Parathyroid adenoma (tissue), 2 donors: ENCODE measurements around the gene GNAI2.
"Not testable (repeated sequence)": the region's sequence is repeated elsewhere in the genome, so short reads cannot be mapped to it uniquely, and the experiment has no call there.

Experiments
- H2AFZ ChIP-seq: fragments of 300-600 bp; sonication (generic); one replicate; pipeline ENCODE4 v1.7.0; 2017; ENCODE audit warnings: antibody characterized with exemption, mild to moderate bottlenecking
- H3K27ac ChIP-seq: fragments of 300-600 bp; sonication (generic); one replicate; pipeline ENCODE4 v1.7.0; 2017
- H3K27me3 ChIP-seq: fragments of 300-600 bp; sonication (generic); one replicate; pipeline ENCODE4 v1.7.0; 2017; ENCODE audit warnings: low read length; ENCODE audit not compliant: control insufficient read depth, insufficient read depth
- H3K36me3 ChIP-seq: fragments of 300-600 bp; sonication (generic); one replicate; pipeline ENCODE4 v1.7.0; 2017; ENCODE audit warnings: low read length; ENCODE audit not compliant: control insufficient read depth, insufficient read depth
- H3K4me1 ChIP-seq: fragments of 300-600 bp; sonication (generic); one replicate; pipeline ENCODE4 v1.7.0; 2017; ENCODE audit warnings: control low read depth
- H3K4me2 ChIP-seq: fragments of 300-600 bp; sonication (generic); one replicate; pipeline ENCODE4 v1.7.0; 2017; ENCODE audit warnings: low read length
- H3K4me3 ChIP-seq: fragments of 300-600 bp; sonication (generic); one replicate; pipeline ENCODE4 v1.7.0; 2017; ENCODE audit warnings: low read depth, low read length
- H3K79me2 ChIP-seq: fragments of 300-600 bp; sonication (generic); one replicate; pipeline ENCODE4 v1.7.0; 2017; ENCODE audit warnings: control low read depth
- H3K9ac ChIP-seq: fragments of 300-600 bp; sonication (generic); one replicate; pipeline ENCODE4 v1.7.0; 2017; ENCODE audit warnings: mild to moderate bottlenecking
- H3K9me3 ChIP-seq: fragments of 300-600 bp; sonication (generic); one replicate; pipeline ENCODE4 v1.7.0; 2017; ENCODE audit warnings: low read length; ENCODE audit not compliant: control insufficient read depth
- TF ChIP-seq, protein P1 (sequence below): fragments of 300-600 bp; sonication (generic); IDR thresholded peaks from one replicate; pipeline ENCODE4 v1.7.0; 2017; ENCODE audit warnings: antibody characterized with exemption, mild to moderate bottlenecking
- donor health status: primary hyperparathyroidism.

The GNAI2 gene

GRCh38 chr3:50222169-50222528, 13.9 kb upstream of the GNAI2 start:
- H3K4me2 ChIP-seq = no peak overlapping the region
- TF ChIP-seq, protein P1, sequence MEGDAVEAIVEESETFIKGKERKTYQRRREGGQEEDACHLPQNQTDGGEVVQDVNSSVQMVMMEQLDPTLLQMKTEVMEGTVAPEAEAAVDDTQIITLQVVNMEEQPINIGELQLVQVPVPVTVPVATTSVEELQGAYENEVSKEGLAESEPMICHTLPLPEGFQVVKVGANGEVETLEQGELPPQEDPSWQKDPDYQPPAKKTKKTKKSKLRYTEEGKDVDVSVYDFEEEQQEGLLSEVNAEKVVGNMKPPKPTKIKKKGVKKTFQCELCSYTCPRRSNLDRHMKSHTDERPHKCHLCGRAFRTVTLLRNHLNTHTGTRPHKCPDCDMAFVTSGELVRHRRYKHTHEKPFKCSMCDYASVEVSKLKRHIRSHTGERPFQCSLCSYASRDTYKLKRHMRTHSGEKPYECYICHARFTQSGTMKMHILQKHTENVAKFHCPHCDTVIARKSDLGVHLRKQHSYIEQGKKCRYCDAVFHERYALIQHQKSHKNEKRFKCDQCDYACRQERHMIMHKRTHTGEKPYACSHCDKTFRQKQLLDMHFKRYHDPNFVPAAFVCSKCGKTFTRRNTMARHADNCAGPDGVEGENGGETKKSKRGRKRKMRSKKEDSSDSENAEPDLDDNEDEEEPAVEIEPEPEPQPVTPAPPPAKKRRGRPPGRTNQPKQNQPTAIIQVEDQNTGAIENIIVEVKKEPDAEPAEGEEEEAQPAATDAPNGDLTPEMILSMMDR = no peak

DNA sequence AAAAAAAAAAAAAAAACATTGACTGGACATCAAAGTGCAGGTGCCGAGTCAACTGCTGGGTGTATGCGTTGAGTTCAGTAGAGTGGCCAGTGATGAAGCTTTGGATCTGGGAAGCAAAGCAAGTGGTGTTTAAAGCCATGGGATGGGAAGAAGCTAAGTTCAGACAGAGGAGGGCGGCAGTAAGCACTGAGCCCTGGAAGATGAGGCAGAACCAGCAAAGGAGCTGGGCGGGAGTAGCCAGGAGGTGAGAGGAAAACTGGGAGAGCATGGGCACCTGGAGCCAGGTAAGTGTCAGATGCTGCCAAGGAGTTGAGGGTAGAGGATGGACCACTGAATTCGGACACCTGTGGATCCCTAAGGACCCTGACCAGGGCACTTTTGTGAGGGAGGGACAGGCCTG, 11.4 kb upstream of the GNAI2 start:
- Histone ChIP-seq H3K9me3 (no peaks in the 10 kb centered on the region), H3K36me3 (no peaks in the 10 kb centered on the region), H3K4me1 (peaks cover 10% of the 10 kb centered on the region), H3K79me2 (no peaks in the 10 kb centered on the region), H3K27me3 (no peaks in the 10 kb centered on the region), H2AFZ (no peak overlapping the region), H3K9ac (no peak overlapping the region), H3K27ac (no peak overlapping the region), H3K4me3 (no peak overlapping the region), H3K4me2 (no peak overlapping the region)
- TF ChIP-seq, protein P1 = no peak

More at GRCh38 chr3:50222169-50222528, 13.9 kb upstream of the GNAI2 start:
- Histone ChIP-seq H3K9me3 (no peaks in the 10 kb centered on the region), H3K27ac (no peak overlapping the region), H3K4me3 (no peak overlapping the region), H3K4me1 (peaks cover 5% of the 10 kb centered on the region), H3K79me2 (no peaks in the 10 kb centered on the region), H3K9ac (no peak overlapping the region), H3K27me3 (no peaks in the 10 kb centered on the region), H2AFZ (no peak overlapping the region), H3K36me3 (no peaks in the 10 kb centered on the region)

GRCh38 chr3:50226888-50227389, 9.1 kb upstream of the GNAI2 start:
- Histone ChIP-seq H2AFZ (peak overlapping the region; percentile 84), H3K27ac (peak overlapping the region; percentile 52), H3K9ac (no peak overlapping the region), H3K4me1 (peaks cover 10% of the 10 kb centered on the region), H3K27me3 (no peaks in the 10 kb centered on the region), H3K36me3 (no peaks in the 10 kb centered on the region), H3K79me2 (no peaks in the 10 kb centered on the region), H3K9me3 (no peaks in the 10 kb centered on the region), H3K4me3 (peak overlapping the region; percentile 72), H3K4me2 (peak overlapping the region; percentile 68)
- TF ChIP-seq, protein P1 = no peak

GRCh38 chr3:50227390-50228183, 8.4 kb upstream of the GNAI2 start:
- H3K4me3 ChIP-seq = peak overlapping the region; percentile 72

GRCh38 chr3:50228184-50228763, 7.7 kb upstream of the GNAI2 start:
- H3K9ac ChIP-seq, H3K9me3 ChIP-seq, H3K36me3 ChIP-seq, H3K79me2 ChIP-seq, H3K27me3 ChIP-seq: not testable (repeated sequence)
- Histone ChIP-seq H3K4me1 (peaks cover 10% of the 10 kb centered on the region), H3K27ac (peak overlapping the region; percentile 80), H3K4me3 (peak overlapping the region; percentile 72), H2AFZ (peak overlapping the region; percentile 84), H3K4me2 (peak overlapping the region; percentile 97)

More at GRCh38 chr3:50227390-50228183, 8.4 kb upstream of the GNAI2 start:
- Histone ChIP-seq H2AFZ (peak overlapping the region; percentile 84), H3K27ac (peak overlapping the region; percentile 80), H3K27me3 (no peaks in the 10 kb centered on the region), H3K79me2 (no peaks in the 10 kb centered on the region), H3K9me3 (no peaks in the 10 kb centered on the region), H3K9ac (no peak overlapping the region), H3K4me2 (peak overlapping the region; percentile 97), H3K4me1 (peaks cover 10% of the 10 kb centered on the region), H3K36me3 (no peaks in the 10 kb centered on the region)
- TF ChIP-seq, protein P1 = peak; percentile 92
